HG02884 (cell line): ENCODE results near the gene CTDP1.
"Not testable (repeated sequence)": the region's sequence is repeated elsewhere in the genome, so short reads cannot be mapped to it uniquely, and the experiment has no call there.

Experiments
- ATAC-seq: cut with Tn5 transposase; IDR thresholded peaks from one replicate; pipeline ENCODE4 v1.9.1; 2021; ENCODE audit warnings: mild to moderate bottlenecking, moderate library complexity; ENCODE audit not compliant: unreplicated experiment

The CTDP1 gene

GRCh38 chr18:79738581-79739439, 59.2 kb downstream of the CTDP1 start:
- ATAC-seq = no peak

- ATAC-seq = no peak
Measured at GRCh38 chr18:79739440-79739778, 59.8 kb downstream of the CTDP1 start.

- ATAC-seq = not testable (repeated sequence)
Measured at GRCh38 chr18:79740047-79740446, 60.4 kb downstream of the CTDP1 start.

GRCh38 chr18:79740521-79741361, 61.1 kb downstream of the CTDP1 start:
- no peak for ATAC-seq

- no peak for ATAC-seq
Measured at GRCh38 chr18:79741362-79741700, 61.7 kb downstream of the CTDP1 start.

GRCh38 chr18:79742076-79742475, 62.5 kb downstream of the CTDP1 start:
- no peak for ATAC-seq

GRCh38 chr18:79744625-79745024, 65.0 kb downstream of the CTDP1 start:
- no peak for ATAC-seq

GRCh38 chr18:79746730-79747129, 67.1 kb downstream of the CTDP1 start:
- ATAC-seq = no peak

- no peak for ATAC-seq
Measured at GRCh38 chr18:79747156-79747845, 67.7 kb downstream of the CTDP1 start.

GRCh38 chr18:79748321-79749180, 68.9 kb downstream of the CTDP1 start:
- ATAC-seq = no peak

- no peak for ATAC-seq
Measured at GRCh38 chr18:79749251-79750191, 69.9 kb downstream of the CTDP1 start.

- ATAC-seq = no peak
Measured at GRCh38 chr18:79750980-79751571, 71.5 kb downstream of the CTDP1 start.

GRCh38 chr18:79751918-79752578, 72.4 kb downstream of the CTDP1 start:
- not testable (repeated sequence) for ATAC-seq

GRCh38 chr18:79752946-79753345, 73.3 kb downstream of the CTDP1 start:
- not testable (repeated sequence) for ATAC-seq

- ATAC-seq = no peak
Measured at GRCh38 chr18:79753391-79753851, 73.8 kb downstream of the CTDP1 start.

- no peak for ATAC-seq
Measured at GRCh38 chr18:79754022-79754761, 74.6 kb downstream of the CTDP1 start.

- no peak for ATAC-seq
Measured at GRCh38 chr18:79754831-79755351, 75.3 kb downstream of the CTDP1 start.
